Measurements from ENCODE around the gene PAPPA2.

- TF ChIP-seq CTCF (conservative IDR thresholded peaks at IDR 0.05 in 1 of 2, IDR thresholded peaks at IDR 0.05 in 1 of 2; ENCODE audit: low read depth in 1 of 2, low read length in 2 of 2) = no peak
- TF ChIP-seq EZH2 (IDR thresholded peaks at IDR 0.05; ENCODE audit: low read length, missing control alignments) = no peak
These were observed 348.7 kb downstream of the PAPPA2 start for GRCh38 chr1:176811511-176812288.

Measured in fibroblast of lung (primary cell).